ENCODE measurements around the gene GRK6.

Gene GRK6

GRCh38 chr5:177427211-177427822 is 841 bp downstream of the GRK6 start:
- no peak for DNase-seq (ENCODE audit: low spot score)

- no peak for DNase-seq (ENCODE audit: low spot score)
Measured at GRCh38 chr5:177427919-177428573, 1.6 kb downstream of the GRK6 start.

- no peak for DNase-seq (ENCODE audit: low spot score)
Measured at GRCh38 chr5:177428574-177429217, 2.2 kb downstream of the GRK6 start.

- DNase-seq (ENCODE audit: low spot score), result no peak
Measured at GRCh38 chr5:177429248-177430040, 3.0 kb downstream of the GRK6 start.

- DNase-seq (ENCODE audit: low spot score), result no peak
Measured at GRCh38 chr5:177430140-177430951, 3.9 kb downstream of the GRK6 start.

GRCh38 chr5:177430972-177431316 is 4.5 kb downstream of the GRK6 start:
- DNase-seq (ENCODE audit: low spot score), result no peak

GRCh38 chr5:177431317-177432142 is 5.1 kb downstream of the GRK6 start:
- DNase-seq (ENCODE audit: low spot score), result no peak

- no peak for DNase-seq (ENCODE audit: low spot score)
Measured at GRCh38 chr5:177432143-177432838, 5.8 kb downstream of the GRK6 start.

- DNase-seq (ENCODE audit: low spot score), result no peak
Measured at GRCh38 chr5:177432839-177433657, 6.6 kb downstream of the GRK6 start.

- DNase-seq (ENCODE audit: low spot score), result no peak
Measured at GRCh38 chr5:177433658-177434217, 7.3 kb downstream of the GRK6 start.

- no peak for DNase-seq (ENCODE audit: low spot score)
Measured at GRCh38 chr5:177434437-177434836, 8.0 kb downstream of the GRK6 start.

- no peak for DNase-seq (ENCODE audit: low spot score)
Measured at GRCh38 chr5:177434942-177435738, 8.7 kb downstream of the GRK6 start.

GRCh38 chr5:177435847-177436536 is 9.5 kb downstream of the GRK6 start:
- no peak for DNase-seq (ENCODE audit: low spot score)

GRCh38 chr5:177437623-177438022 is 11.1 kb downstream of the GRK6 start:
- no peak for DNase-seq (ENCODE audit: low spot score)

- no peak for DNase-seq (ENCODE audit: low spot score)
Measured at GRCh38 chr5:177438468-177438867, 12.0 kb downstream of the GRK6 start.

- DNase-seq (ENCODE audit: low spot score), result no peak
Measured at GRCh38 chr5:177439518-177440053, 13.1 kb downstream of the GRK6 start.

- DNase-seq (ENCODE audit: low spot score), result no peak
Measured at GRCh38 chr5:177440211-177440989, 13.9 kb downstream of the GRK6 start.
